GM18868 (cell line): ENCODE results near the gene C22orf42.
"Not testable (repeated sequence)": the region's sequence is repeated elsewhere in the genome, so short reads cannot be mapped to it uniquely, and the experiment has no call there.

Experiments used
- ATAC-seq: cut with Tn5 transposase; IDR thresholded peaks from one replicate; pipeline ENCODE4 v1.9.1; 2021; ENCODE audit warnings: mild to moderate bottlenecking, moderate library complexity; ENCODE audit not compliant: unreplicated experiment

C22orf42 gene, protein sequence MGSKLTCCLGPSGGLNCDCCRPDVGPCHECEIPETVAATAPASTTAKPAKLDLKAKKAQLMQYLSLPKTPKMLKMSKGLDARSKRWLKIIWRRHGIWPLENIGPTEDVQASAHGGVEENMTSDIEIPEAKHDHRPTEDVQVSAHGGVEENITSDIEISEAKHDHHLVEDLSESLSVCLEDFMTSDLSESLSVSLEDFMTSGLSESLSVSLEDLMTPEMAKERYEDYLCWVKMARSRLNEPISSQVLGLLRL

DNA sequence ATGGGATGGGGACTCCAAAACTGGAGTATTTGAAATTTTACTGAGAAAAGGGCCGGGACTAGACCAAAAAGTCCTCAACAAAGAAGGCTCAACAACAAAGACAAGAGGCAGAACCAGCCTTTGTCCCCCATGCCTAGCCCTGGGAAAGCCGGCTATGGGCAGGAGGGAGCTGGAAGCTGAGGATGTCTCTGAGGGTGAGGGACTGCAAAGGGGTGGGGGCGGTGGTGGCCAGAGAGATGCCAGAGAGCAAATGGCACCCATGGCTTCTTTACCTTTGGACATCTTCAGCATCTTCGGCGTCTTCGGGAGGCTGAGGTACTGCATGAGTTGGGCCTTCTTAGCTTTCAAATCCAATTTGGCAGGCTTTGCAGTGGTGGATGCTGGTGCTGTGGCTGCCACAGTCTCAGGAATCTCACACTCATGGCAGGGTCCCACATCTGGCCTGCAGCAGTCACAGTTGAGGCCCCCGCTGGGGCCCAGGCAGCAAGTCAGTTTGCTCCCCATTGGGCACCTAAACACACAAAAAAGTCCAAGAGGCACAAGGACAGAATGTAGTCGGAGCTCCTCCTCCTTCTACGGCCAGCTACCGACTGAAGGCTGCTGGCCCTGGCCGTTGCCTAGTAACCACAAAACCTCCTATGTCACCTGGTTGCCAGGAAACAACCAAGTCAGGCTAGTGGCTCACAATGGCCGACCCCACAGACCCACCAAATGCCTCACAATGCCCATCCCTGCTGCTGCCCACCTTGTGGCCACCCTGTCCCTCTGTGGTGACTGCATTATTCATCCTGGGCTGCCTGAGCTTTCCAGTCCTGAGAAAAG is at the start of gene C22orf42:
Gene C22orf42, minus strand, starts transcription at position 592 of the 822 bp plus-strand sequence. Its CDS starts 88 bp downstream, at position 504.
- ATAC-seq: no peak

DNA sequence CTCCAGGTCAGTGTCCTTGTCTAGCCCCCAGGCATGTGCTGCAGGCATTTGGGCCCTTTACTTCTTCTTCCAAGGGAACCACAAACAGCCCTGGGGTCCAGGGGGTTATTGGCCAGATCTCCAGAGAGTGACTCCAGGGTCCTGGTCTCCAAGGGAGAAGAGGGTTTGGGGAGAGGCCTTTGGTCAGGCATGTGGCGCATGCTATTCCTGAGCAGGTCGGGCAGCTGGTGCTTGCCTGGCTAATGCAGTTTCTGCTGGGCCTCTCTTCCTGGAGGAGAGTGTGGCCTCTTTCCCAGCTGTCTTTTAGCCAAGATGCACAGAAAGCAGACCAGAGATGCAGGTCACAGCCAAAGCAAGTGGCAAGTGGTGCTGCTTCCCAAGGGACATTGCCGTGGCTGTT is 49.6 kb upstream of the C22orf42 start:
- no peak for ATAC-seq

DNA sequence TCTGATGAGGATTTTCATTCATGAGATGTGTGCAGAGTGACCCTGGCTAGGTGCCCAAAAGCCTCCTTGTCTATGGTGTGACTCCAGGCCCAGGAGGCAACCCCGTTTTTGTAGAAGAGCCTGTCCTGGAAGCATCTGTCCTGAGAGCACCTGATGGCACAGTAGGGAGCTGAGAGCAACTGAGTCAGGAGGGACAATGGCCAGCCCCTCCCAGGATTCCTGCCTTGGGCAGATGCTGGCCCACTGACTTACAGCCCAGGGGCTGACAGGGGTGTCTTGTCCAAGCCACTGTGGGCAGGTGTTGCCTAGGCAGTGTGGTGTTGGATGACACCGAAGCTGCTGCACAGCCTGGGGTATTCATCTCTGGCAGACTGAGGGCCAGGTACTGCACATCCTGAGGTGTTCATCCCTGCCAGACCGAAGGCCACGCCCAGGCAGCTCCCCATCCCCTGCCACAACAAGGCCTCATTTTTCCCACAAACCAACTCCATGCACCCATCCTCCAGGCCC is 48.9 kb upstream of the C22orf42 start:
- ATAC-seq: no peak

DNA sequence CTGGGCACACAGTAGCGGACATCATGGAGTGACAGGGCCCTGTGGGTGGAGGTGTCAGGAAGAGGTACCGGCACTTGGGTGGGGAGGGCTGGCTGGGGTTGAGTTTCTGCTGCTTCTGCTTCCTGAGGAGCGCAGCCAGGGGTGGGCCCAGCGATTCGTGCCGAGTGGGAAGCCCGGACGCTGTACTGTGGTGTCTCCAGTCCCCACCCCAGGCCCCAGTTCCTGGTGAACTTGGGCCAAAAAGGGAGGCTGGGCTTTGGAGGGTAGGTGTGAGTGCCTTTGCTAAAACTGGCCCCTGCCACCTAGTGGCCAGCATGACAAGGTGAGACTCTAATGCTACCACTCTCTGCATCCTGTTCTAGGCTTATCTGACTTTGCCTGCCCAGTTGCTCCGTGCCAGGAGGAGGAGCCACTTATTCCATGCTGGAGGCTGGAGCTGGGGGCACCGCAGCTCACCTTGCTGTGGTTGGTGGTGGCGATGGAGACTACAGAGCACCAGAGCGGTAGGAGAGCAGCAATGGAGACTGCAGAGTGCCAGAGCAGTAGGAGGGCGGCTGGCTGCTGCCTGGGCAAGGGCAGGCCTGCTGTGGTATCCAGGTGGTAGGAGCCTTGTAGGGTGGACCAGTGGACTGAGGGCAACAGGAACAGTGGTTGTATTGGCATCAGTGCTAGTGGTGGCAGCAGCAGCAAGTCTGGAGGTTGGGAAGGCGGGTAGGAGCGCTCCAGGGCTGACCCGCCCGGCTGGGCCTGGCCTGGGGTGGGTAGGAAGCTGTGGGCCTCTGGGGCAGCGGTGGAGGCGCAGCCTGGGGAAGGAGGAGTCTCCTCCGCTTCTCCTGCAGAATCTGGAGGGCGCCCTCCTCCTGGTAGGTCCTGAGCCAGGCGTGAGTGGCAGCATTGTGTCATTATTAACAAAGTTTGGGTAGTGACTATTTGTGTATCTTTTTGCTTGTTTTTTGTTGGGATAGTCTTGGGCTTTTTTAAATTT is 48.0 kb upstream of the C22orf42 start:
- ATAC-seq: no peak

DNA sequence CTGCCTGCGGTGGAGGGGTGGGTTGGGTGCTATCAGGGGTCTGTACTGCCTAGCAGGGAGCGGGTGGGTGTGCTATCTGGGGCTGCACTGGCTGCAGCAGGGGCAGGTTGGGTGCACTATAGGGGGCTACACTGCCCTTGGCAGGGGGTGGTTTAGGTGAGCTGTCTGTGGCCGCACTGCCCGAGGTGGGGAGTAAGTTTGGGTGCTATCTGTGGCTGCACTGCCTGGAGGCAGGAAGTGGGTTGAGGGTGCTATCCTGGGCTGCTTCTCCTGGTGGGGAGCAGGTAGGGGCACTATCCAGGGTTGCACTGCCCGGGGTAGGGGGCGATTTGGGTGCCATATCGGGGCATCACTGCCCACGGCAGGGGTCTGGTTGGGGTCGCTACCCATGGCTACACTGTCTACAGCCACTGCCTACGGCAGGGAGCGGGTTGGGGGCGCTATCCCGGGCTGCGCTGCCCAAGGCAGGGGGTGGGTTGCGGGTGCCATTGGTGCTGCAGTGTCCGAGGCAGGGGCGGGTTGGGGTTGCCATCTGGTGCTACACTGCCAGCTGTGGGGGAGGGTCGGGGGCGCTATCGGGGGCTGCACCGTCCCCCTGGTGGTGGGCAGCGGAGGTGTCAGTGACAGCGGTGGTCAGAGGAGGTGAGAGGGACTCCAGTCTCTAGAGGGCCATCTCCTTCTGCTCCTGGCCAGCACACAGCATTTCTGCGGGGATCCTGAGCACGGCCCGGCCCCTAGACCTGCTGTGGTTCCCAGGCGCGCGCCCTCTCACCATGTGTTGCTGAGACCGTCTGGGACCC is 47.1 kb upstream of the C22orf42 start:
- ATAC-seq: no peak

DNA sequence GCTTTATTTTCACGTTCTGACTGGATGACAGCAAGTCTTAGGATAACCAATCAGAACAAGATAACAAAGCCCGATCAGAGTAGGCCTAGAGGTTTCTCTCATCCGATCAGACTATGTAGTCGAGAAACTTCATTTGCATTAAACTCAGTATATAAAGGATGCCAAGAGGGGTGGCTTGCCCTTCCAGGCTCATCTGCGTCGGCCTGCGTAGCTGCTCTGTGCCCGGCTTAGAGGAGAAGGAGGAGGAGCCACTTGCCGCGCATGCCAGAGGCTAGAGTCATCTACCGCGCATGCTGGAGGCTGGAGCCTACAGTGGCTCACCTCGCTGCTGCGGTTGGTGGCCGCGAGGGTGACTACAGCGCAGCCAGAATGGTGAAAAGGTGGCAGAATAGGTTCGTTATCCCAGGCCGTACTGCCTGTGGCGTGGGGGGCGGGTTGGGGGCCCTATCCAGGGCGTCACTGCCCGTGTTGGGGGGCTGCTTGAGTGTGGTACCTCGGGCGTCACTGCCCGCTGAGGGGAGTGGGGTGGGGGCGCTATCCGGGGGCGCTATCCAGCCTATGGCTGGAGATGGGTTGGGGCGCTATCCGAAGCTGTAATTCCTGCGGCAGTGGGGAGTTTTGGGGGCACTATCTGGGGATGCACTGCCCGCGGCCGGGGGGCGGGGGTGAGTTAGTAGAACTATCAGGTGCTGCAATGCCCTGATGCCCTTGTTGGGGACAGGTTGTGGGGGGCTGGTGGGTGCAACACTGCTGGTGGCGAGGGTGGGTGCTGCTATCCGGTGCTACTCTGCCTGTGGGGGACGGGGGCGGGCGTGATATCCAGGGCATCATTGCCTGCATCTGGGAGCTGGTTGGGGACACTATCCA is 46.0 kb upstream of the C22orf42 start, which contains the start of gene RFPL2:
Gene RFPL2, minus strand, starts transcription at position 218 of the 867 bp plus-strand sequence. CDS start 2,622 bp downstream, outside the sequence.
- ATAC-seq: no peak

DNA sequence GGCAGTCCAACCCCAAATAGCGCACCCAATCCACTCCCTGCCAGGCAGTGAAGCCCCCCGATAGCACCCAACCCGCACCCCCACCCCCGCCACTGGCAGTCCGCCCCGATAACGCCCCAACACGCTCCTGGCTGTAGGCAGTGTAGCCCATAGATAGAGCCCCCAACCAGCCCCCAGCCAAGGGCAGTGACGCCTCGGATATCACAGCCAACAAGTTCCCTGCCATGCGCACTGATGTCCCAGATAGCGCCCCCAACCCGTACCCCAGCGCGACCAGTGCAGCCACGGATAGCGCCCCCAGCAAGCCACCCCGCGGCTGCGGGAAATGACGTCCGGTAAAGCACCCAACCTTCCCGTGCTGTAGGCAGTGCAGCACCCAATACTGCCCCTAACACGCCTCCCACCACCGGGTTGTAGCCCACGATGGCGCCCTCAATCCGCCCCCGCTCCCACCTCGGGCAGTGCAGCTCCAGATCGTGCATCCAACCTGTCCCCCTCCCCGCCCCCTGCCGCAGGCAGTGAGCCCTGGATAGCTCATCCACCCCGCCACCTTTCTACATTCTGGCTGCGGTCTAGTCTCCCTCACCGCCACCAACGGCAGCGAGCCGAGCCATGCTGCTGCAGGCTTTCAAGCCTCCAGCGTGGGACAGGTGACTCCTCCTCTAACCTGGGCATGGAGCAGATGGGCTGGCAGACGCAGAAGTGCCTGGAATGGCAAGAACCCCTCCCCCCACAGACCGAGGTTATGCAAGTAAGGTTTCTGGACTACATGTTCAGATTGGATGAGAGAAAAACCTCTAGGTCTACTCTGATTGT is 45.1 kb upstream of the C22orf42 start:
- ATAC-seq: no peak

DNA sequence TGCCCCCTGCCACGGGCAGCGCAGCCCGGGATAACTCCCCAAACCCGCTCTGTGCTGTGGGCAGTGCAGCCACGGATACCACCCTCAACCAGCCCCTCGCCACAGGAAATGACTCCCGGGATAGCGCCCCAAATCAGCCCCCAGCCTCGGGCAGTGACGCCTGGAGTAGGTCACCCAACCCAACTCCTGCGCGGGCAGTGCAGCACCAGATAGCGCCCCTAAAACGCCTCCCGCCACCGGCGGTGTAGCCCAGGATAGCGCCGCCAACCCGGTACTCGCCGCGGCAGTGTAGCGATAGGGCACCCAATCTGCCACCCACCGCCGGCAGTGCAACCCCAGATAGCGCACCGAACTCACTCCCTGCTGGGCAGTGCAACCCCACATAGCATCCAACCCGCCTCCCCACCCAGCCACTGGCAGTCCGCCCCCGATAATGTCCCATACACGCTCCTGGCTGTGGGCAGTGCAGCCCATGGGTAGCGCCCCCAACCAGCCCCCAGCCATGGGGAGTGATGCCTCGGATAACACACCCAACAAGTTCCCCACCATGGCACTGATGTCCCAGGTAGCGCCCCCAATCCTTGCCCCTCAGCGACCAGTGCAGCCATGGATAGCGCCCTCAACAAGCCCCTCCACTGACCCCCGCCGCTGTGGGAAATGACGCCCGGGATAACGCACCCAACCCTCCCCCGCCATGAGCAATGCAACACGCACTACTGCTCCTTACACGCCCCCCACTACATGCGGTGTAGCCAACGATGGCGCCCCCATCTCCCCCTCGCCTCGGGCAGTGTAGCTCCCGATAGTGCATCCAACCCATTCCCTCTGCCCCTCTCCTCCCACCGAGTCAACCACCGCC is 44.3 kb upstream of the C22orf42 start:
- no peak for ATAC-seq

DNA sequence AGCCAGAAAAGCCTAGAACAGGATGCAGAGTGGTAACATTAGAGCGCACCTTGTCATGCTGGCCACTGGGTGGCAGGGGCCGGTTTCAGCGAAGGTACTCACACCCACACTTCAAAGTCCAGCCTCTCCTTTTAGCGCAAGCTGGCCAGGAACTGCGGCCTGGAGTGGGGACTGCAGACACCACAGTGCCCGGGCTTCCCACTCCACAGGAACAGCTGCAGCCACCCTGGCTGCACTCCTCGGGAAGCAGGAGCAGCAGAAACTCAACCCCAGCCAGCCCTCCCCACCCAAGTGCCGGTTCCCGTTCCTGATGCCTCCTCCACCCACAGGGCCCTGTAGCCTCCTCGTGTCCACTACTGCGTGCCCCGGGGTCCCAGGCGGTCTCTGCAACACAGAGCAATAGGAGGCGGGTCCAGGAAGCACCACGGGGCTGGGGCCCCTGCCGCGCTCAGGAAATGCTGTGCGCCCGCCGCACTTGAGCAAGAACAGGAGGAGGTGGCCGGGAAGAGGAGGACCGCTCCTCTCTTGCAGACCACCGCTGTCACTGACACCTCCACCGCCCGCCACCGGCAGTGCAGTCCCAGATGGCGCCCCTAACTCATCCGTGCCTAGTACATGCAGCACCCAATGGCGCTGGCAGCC is 43.6 kb upstream of the C22orf42 start:
- ATAC-seq: no peak

DNA sequence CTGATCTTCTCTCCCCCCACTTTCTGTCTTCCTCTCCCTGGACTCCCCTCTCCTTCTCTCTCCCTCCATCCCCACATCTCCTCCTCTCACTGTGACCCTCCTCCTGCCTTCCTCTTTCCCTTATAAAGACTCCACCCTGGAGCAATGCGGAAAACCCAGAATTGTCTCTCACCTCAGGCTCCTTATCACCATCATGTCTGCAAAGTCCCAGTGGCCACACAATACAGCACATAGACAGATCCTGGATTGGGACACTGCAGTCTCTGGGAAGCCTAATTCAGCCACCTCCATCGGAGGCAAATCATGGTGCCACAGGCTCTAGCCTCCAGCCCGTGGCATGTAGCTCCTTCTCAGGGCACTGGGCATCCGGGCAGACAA is 43.0 kb upstream of the C22orf42 start:
- no peak for ATAC-seq

DNA sequence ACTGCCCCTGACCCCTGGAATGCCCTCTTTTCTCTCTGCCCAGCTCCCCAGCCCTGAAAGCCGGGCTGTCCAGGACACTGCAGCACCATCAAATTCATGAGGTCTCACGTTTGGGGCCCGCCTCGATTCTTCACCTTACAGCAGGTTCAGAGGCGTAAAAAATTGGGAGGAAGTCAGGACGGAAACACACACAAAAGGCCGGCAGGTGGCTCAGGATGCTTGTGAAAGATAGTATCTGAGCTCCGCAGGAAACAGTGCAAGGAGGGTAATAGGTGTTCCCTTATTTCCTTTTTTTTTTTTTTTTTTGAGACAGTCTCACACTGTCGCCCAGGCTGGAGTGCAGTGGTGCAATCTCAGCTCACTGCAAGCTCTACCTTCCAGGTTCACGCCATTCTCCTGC is 41.6 kb upstream of the C22orf42 start:
- no peak for ATAC-seq

DNA sequence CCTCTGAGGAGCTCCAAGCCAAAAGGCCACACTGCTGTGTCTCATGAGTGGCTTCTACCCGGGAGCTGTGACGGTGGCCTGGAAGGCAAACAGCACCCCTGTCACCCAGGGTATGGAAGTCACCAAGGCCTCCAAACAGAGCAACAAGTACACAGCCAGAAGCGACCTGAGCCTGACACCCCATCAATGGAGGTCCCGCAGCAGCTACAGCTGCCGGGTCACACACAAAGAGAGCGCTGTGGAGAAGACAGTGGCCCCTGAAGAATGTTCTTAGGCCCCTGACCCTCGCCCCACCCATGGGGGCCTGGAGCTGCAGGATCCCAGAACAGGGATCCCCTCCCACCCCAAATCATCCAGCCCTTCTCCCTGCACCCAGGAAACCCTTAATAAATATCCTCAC is 40.9 kb upstream of the C22orf42 start:
- no peak for ATAC-seq

DNA sequence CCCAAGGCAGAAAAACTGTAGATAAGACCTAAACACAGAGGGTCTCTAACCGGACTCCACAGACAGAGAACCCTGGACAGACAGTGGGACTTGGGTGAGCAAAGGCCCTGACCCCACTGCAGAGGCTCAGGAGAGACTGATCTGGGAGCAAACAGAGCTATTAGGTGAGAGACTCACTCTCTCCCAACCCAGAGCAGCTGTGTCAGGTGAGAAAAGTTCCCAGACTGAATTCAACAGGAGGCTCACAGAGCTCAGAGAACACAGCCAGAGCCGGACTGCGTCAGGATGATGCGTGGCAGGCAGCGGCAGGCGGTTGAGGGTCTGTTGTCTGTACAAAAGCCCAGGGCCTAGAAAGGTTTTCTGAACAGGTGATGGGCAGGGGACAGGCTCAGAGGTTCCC is 40.2 kb upstream of the C22orf42 start:
- no peak for ATAC-seq

DNA sequence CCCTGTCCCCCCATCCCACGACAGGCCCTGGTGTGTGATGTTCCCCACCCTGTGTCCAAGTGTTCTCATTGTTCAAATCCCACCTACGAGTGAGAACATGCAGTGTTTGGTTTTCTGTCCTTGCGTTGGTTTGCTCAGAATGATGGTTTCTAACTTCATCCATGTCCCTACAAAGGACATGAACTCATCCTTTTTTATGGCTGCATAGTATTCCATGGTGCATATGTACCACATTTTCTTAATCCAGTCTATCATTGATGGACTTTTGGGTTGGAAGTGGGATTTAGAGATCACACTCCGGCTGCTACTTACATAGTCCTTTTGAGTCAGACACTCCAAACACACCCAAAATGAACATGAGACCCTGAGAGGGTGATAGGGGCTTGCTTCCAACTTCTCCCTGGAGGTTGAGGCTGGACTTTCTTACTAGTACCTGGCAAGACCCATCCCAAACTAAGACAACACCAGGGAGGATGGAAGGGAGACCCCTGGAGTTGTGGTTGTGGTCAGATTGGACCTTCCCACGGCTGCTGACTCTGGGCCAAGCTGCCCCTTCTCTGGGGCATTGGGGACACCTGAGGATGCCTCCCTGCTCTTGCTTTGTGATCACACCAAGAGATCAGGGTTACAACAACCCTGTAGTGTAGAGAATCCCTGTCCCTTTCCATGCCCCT is 38.6 kb upstream of the C22orf42 start:
- not testable (repeated sequence) for ATAC-seq

DNA sequence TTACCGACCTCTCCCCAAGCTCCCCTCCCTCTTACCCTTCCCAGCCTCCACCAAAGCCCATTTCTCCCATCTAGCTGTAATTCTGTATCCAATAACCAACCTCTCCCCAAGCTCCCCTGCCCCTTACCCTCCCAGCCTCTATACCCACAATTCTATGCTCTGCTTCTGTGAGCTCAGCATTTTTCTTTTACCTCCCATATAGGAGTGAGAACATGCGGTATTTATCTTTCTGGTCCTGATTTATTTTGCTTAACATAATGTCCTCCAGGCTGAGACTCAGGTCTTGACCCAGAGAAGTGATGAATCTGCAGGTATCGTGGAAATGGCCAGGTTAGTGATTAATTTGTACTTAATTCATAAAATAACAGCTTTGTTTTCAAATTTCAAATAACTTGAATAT is 36.8 kb upstream of the C22orf42 start:
- ATAC-seq: not testable (repeated sequence)

DNA sequence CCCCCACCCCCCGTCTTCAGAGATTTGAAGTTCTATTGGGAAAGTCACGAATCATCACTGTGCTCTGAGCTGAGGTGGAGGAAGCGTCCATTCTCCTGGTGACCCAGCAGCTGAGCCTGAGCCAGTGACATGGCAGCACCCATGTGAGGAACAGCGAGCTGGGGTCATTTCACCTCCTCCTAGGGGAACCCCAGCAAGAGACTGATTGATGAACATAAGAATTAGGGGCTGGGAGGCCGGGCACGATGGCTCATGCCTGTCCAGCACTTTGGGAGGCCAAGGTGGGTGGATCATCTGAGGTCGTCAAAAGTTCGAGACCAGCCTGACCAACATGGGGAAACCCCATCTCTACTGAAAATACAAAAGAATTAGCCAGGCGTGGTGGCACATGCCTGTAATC is 34.2 kb upstream of the C22orf42 start:
- not testable (repeated sequence) for ATAC-seq
